Measurements from ENCODE around the gene ZIM2.

- no peak for TF ChIP-seq CTCF (IDR thresholded peaks at IDR 0.05)
- TF ChIP-seq POLR2A (IDR thresholded peaks at IDR 0.05): no peak
Observed at GRCh38 chr19:56874530-56874929, 34.0 kb upstream of the ZIM2 start.
